Ovary (tissue), 9 donors: ENCODE results near the gene PADI4. TPM values are rescaled to one million over a fixed set of nuclear protein-coding genes. Genes with fewer than 3 reads are reported as not detected.

Experiments used
- DNase-seq, 5 donors: peaks; one replicate each; pipeline ENCODE4 v3.0.0-alpha.2; 2019 to 2020
- H3K27ac ChIP-seq, 2 donors: fragments of 200-600 bp; one replicate each; pipeline versions ENCODE4 v1.5.1 to v1.8.0; 2019 to 2022
- H3K27me3 ChIP-seq: fragments of 200-600 bp; one replicate; pipeline ENCODE4 v1.8.0; 2022
- H3K36me3 ChIP-seq: fragments of 200-600 bp; sonication (generic); one replicate; pipeline ENCODE4 v1.5.1; 2019
- H3K4me1 ChIP-seq: one replicate; pipeline ENCODE4 v1.8.1; 2013; ENCODE audit warnings: mild to moderate bottlenecking, moderate library complexity; ENCODE audit not compliant: insufficient read depth
- H3K4me3 ChIP-seq: fragments of 200-600 bp; sonication (generic); one replicate; pipeline ENCODE4 v1.5.1; 2017
- H3K9me3 ChIP-seq, 2 donors: fragments of 200-600 bp in 1 of 2; sonication (generic) in 1 of 2; one replicate each; pipeline versions ENCODE4 v1.5.1 to v1.8.1; 2013 to 2019; ENCODE audit warnings: mild to moderate bottlenecking in 1 of 2, moderate library complexity in 1 of 2
- EP300 ChIP-seq: sonication (generic); formaldehyde crosslinking; IDR thresholded peaks from one replicate; pipeline ENCODE4 v1.6.1; 2017; ENCODE audit warnings: antibody characterized with exemption
- POLR2A ChIP-seq: fragments of 450-650 bp; IDR thresholded peaks from one replicate; pipeline ENCODE4 v1.6.1; 2017; ENCODE audit warnings: antibody characterized with exemption, mild to moderate bottlenecking, moderate library complexity
- WGBS, 3 donors: extraction: QIAGEN DNeasy Blood & Tissue Kit in 1 of 3; methylation state at CpG; one replicate each; pipeline versions ENCODE4 v1.1.5 to v1.1.7; 2013 to 2017; 5-methylcytosine and 5-hydroxymethylcytosine counted together
- intact Hi-C, 4 donors: fragments of 100-400 bp; cut with DNase I; formaldehyde crosslinking; loops; one replicate each; pipeline versions ENCODE4 v1.11.0 to v1.15.1; 2022 to 2023
- polyA plus RNA-seq, 2 donors: library from polyadenylated mRNA; stranded (reverse); fragments of 200-250 nt in 1 of 2; fragments of 350-450 nt in 1 of 2; fragmentation: Illumina TruSeq in 1 of 2; extraction: RNeasy Lipid Tissue Mini Kit (QIAGEN cat#74804) in 1 of 2; gene quantifications; one replicate each; pipeline ENCODE4 v1.2.3, GENCODE V29; 2013 to 2014
- total RNA-seq, 7 donors: library from RNA; depleted of rRNA in 2 of 7; stranded (reverse); fragments of >200 nt in 2 of 7; fragmentation: NEBNext Ultra II Directional in 3 of 7; extraction: Animal tissue kit (Norgen Biotek cat#: 25700) in 3 of 7; gene quantifications; one replicate each; pipeline versions ENCODE4 v1.1.0 to v1.2.4, GENCODE V29; 2016 to 2023
- TF ChIP-seq, protein P1 (sequence below), 3 donors: fragments of 450-650 bp in 2 of 3; fragments of 200-600 bp in 1 of 3; IDR thresholded peaks; one replicate each; pipeline versions ENCODE4 v1.5.1 to v1.8.0; 2016 to 2022; ENCODE audit warnings: antibody characterized with exemption in 3 of 3, mild to moderate bottlenecking in 1 of 3
- donor health status: DM: no; HTN: no; CAD: no; lungs with moderate emphysema.
- donor health status: DM: no; HTN: no; CAD: no.
- donor health status: Bipolar disorder and iron deficiency.
- donor health status: DM: yes; HTN: yes; CAD: no.
- donor health status: DM: no; HTN: no; CAD: no.
- donor health status: DM: yes; HTN: yes; CAD: no.

The PADI4 gene
- total and polyA plus RNA-seq, 9 donors: 0.10 to 1.8 (median 0.25) TPM; not detected in 3

DNA sequence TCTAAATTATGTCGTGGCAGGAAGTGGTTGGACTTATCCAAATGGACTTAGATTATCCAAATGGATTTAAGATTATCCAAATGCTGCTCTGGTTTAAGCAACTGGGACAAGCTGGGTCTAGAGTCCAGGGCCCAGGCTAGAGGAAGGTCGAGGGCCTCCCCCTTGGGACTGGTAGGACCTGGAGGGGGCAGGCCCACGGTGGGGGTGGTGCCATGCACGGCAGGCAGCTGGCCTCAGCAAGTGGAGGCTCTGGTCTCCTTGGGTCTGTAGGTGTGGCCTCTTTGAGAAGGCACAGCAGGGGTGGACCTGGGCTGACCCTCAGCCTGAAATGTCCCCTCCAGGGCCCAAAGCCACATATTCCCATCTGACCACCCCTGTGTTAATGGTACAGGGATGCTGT lies 93.8 kb downstream of the PADI4 start:
- no peak for DNase-seq
- no peak for TF ChIP-seq EP300
- TF ChIP-seq, protein P1, sequence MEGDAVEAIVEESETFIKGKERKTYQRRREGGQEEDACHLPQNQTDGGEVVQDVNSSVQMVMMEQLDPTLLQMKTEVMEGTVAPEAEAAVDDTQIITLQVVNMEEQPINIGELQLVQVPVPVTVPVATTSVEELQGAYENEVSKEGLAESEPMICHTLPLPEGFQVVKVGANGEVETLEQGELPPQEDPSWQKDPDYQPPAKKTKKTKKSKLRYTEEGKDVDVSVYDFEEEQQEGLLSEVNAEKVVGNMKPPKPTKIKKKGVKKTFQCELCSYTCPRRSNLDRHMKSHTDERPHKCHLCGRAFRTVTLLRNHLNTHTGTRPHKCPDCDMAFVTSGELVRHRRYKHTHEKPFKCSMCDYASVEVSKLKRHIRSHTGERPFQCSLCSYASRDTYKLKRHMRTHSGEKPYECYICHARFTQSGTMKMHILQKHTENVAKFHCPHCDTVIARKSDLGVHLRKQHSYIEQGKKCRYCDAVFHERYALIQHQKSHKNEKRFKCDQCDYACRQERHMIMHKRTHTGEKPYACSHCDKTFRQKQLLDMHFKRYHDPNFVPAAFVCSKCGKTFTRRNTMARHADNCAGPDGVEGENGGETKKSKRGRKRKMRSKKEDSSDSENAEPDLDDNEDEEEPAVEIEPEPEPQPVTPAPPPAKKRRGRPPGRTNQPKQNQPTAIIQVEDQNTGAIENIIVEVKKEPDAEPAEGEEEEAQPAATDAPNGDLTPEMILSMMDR (IDR thresholded peaks at IDR 0.05): no peak
- no peak for TF ChIP-seq POLR2A
- Histone ChIP-seq H3K4me1 (no peaks in the 10 kb centered on the region), H3K4me3 (no peak overlapping the region), H3K27me3 (no peaks in the 10 kb centered on the region), H3K9me3 (no peaks in the 10 kb centered on the region), H3K36me3 (no peaks in the 10 kb centered on the region), H3K27ac (no peak overlapping the region)
- intact Hi-C loops: loop anchor here in 2 of 4 donors (10.0 kb wide), 1 partner anchor 277 kb away; no protein-coding TSS in a partner anchor
- WGBS, 3 donors: 57 to 61% (median 60%) methylated on average over 4 of the region's 4 CpGs

DNA sequence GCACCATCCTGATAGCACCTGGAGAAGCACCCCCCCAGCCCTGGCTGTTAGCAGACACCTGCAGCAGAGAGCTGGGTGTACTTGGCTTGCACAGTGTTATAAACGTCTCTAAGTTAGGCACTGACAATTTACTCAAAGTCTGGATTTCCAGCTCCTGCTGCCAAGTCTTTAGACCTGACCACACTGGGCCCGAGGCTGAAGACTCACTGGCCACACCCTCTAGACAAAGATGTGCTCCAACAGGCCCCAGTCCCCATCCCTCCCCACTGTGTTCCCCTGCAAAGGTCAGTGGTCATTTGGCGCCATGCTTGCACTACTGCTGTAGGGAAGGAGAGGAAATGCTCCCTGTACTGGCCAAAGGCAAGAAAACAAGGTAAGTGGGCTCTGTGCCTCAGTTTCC lies 95.1 kb downstream of the PADI4 start:
- H3K36me3 ChIP-seq: no peaks in the 10 kb centered on the region
- DNase-seq: no peak
- H3K27ac ChIP-seq: no peak overlapping the region
- intact Hi-C loops: loop anchor here in 2 of 4 donors (10.0 kb wide), 1 partner anchor 278 kb away; no protein-coding TSS in a partner anchor
- 38 to 47% (median 42%) methylated on average over 3 of the region's 3 CpGs for WGBS, 3 donors
- H3K27me3 ChIP-seq: no peaks in the 10 kb centered on the region
- no peaks in the 10 kb centered on the region for H3K9me3 ChIP-seq
- no peak overlapping the region for H3K4me3 ChIP-seq
- TF ChIP-seq POLR2A: no peak
- no peak for TF ChIP-seq EP300
- TF ChIP-seq, protein P1 (IDR thresholded peaks at IDR 0.05): no peak
- H3K4me1 ChIP-seq: no peaks in the 10 kb centered on the region

DNA sequence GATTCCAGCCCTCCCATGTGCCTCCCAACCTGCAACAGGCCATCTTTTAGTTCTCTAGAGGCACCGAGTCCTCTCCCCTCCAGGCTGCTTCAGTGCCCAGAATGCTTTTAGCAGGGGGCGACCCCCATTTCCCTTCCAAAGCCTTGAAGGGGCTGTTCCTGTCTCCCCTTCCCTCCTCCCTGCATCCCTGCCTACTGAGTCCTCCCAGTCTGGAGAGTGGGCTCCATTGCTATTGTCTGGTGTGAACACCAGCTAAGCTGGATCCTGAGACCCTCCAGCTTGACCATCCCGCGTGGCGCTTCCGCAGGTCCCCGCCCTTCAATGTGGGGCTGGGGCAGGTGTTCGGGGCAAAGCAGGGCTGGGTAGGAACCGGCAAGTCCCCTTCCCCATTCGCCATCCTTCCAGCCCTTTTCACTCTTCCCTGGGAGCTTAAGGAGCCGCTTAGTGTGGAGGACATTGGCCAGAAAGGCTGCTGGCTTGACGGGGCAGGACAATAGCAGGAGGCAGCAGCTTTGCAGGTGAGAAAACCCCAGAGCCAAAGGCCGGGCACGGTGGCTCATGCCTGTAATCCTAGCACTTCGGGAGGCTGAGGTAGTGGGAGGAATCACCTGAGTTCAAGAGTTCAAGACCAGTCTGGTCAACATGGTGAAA lies 96.2 kb downstream of the PADI4 start:
- Histone ChIP-seq H3K27ac (no peak overlapping the region), H3K4me1 (no peaks in the 10 kb centered on the region), H3K4me3 (no peak overlapping the region), H3K9me3 (no peaks in the 10 kb centered on the region), H3K36me3 (no peaks in the 10 kb centered on the region), H3K27me3 (no peaks in the 10 kb centered on the region)
- 55 to 65% (median 59%) methylated on average over 14 to 15 of the region's 15 CpGs for WGBS, 3 donors
- DNase-seq: no peak
- TF ChIP-seq EP300: no peak
- TF ChIP-seq, protein P1 (IDR thresholded peaks at IDR 0.05): no peak
- intact Hi-C loops: loop anchor here in 2 of 4 donors (10.0 kb wide), 1 partner anchor 279 kb away; no protein-coding TSS in a partner anchor

DNA sequence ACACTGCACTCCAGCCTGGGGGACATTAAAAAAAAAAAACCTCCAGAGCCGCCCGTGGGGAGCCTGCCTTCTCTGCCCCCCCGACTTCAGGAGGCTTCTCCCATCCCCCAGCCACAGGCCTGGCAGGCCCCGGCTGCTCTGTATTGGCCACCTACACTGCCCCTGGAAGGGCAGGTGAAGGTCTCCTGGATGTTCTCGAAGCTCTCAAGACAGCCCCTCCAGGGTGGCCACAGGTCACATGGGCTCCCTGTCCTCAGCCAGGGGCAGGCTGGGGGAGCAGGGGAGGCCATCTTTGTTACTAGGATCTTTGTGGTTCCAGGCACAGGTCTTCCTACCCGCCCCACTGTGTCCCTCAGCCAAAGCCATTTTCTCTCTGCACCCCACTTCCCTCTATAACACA lies 96.8 kb downstream of the PADI4 start:
- H3K9me3 ChIP-seq: no peaks in the 10 kb centered on the region
- no peak for DNase-seq
- H3K4me1 ChIP-seq: no peaks in the 10 kb centered on the region
- H3K27me3 ChIP-seq: no peaks in the 10 kb centered on the region
- H3K27ac ChIP-seq: no peak overlapping the region
- TF ChIP-seq EP300 (no peak), POLR2A (no peak)
- TF ChIP-seq, protein P1 (IDR thresholded peaks at IDR 0.05): no peak
- 45 to 70% (median 63%) methylated on average over 6 of the region's 6 CpGs for WGBS, 3 donors
- intact Hi-C loops: loop anchor here in 2 of 4 donors (10.0 kb wide), 1 partner anchor 280 kb away; no protein-coding TSS in a partner anchor
- no peak overlapping the region for H3K4me3 ChIP-seq
- no peaks in the 10 kb centered on the region for H3K36me3 ChIP-seq
